K562 (cell line): ENCODE results near the gene ROPN1L. TPM values are rescaled to one million over a fixed set of nuclear protein-coding genes. Genes with fewer than 3 reads are reported as not detected.

Experiments used
- ATF2 ChIP-seq: sonication (generic); formaldehyde crosslinking; IDR thresholded peaks from 2 replicates; pipeline ENCODE4 v1.8.1; 2022; ENCODE audit warnings: missing genetic modification reagents
- GMEB1 ChIP-seq: fragments of 250-450 bp; sonication (Bioruptor Pico); IDR thresholded peaks from 2 replicates; pipeline ENCODE4 v1.4.0; 2020; ENCODE audit warnings: mild to moderate bottlenecking
- HDAC2 ChIP-seq: fragments of 450-650 bp; IDR thresholded peaks from 2 replicates; pipeline ENCODE4 v1.6.1; 2016; ENCODE audit warnings: mild to moderate bottlenecking
- MGA ChIP-seq: fragments of 450-650 bp; IDR thresholded peaks from 2 replicates; pipeline ENCODE4 v1.6.1; 2016; ENCODE audit warnings: mild to moderate bottlenecking, moderate library complexity
- MYNN ChIP-seq, 2 experiments: sonication (generic); formaldehyde crosslinking in 1 of 2; IDR thresholded peaks; 2 replicates each; pipeline versions ENCODE4 v1.5.0 to v1.6.1; 2016 to 2020; ENCODE audit warnings: antibody characterized with exemption in 1 of 2, missing genetic modification reagents in 1 of 2
- SIN3A ChIP-seq, 2 experiments: fragments of 150-350 bp in 1 of 2; IDR thresholded peaks; 2 replicates each; pipeline ENCODE4 v1.6.1; 2011 to 2016; ENCODE audit warnings: borderline replicate concordance in 2 of 2, low read depth in 2 of 2, low read length in 2 of 2, mild to moderate bottlenecking in 2 of 2, moderate library complexity in 2 of 2; ENCODE audit not compliant: control insufficient read depth in 1 of 2
- ZBTB8A ChIP-seq: fragments of 450-650 bp; IDR thresholded peaks from 2 replicates; pipeline ENCODE4 v1.6.1; 2018; ENCODE audit warnings: mild to moderate bottlenecking, moderate library complexity; ENCODE audit not compliant: partially characterized antibody
- ZNF740 ChIP-seq, 3 experiments: fragments of 200-800 bp in 1 of 3; sonication (Bioruptor generic) in 1 of 3; sonication (generic) in 1 of 3; formaldehyde crosslinking in 1 of 3; IDR thresholded peaks; 2 replicates each; pipeline versions ENCODE4 v1.6.1 to v1.8.0; 2016 to 2022; ENCODE audit warnings: mild to moderate bottlenecking in 2 of 3, missing compliant biosample characterization in 2 of 3, missing genetic modification characterization in 2 of 3, missing genetic modification reagents in 1 of 3
- ZNF79 ChIP-seq: fragments of 250-450 bp; sonication (Bioruptor Pico); IDR thresholded peaks from 2 replicates; pipeline ENCODE4 v1.4.0; 2020; ENCODE audit warnings: low read depth, mild to moderate bottlenecking, moderate library complexity
- polyA plus RNA-seq, 8 experiments: library from polyadenylated mRNA; depleted of rRNA in 4 of 8; stranded (reverse) in 5 of 8; unstranded in 3 of 8; fragments of >200 nt; fragmentation: Nextera tagmentation in 2 of 8; fragmentation: Illumina TruSeq in 1 of 8; extraction: Ambion mirVana in 2 of 8; extraction: Trizol in 1 of 8; gene quantifications; 2 replicates each; pipeline versions ENCODE4 v1.2.1 to v1.2.3, GENCODE V29; 2011 to 2014; ENCODE audit warnings: inconsistent platforms in 1 of 8, missing spikeins in 1 of 8
- total RNA-seq, 7 experiments: library from RNA; depleted of rRNA in 6 of 7; stranded (reverse); fragments of >200 nt in 6 of 7; fragmentation: Illumina TruSeq in 2 of 7; extraction: Trizol in 2 of 7; gene quantifications; 2 replicates each; pipeline versions ENCODE4 v1.2.1 to v1.2.3, GENCODE V29; 2011 to 2021; ENCODE audit warnings: low replicate concordance in 1 of 7

Gene ROPN1L
- total and polyA plus RNA-seq, 9 of the 15 experiments (the other 6 are each of a cell fraction or from before 2014, with no cell fraction given): 0.04 to 0.85 (median 0.24) TPM; not detected in 3

- TF ChIP-seq MGA (peak; percentile 98), GMEB1 (no peak), SIN3A (IDR thresholded peaks at IDR 0.05; ENCODE audit: borderline replicate concordance in 2 of 2, control insufficient read depth in 1 of 2, low read depth in 2 of 2, low read length in 2 of 2) (peak; percentile 75 to 95; a peak in 2 of 4 replicates), HDAC2 (peak; percentile 93), ZNF79 (CRISPR knock-in tag) (no peak), MYNN (IDR thresholded peaks at IDR 0.05) (peak; percentile 89; the same call in 1 of the 2 replicates), MYNN (CRISPR knock-in tag; IDR thresholded peaks at IDR 0.05) (no peak), ZBTB8A (no peak), ZNF740 (CRISPR knock-in tag; IDR thresholded peaks at IDR 0.05) (no peak), ZNF740 (tag; IDR thresholded peaks at IDR 0.05) (no peak), ATF2 (CRISPR knock-in tag) (no peak)
Observed at GRCh38 chr5:10503997-10504793, 62.5 kb downstream of the ROPN1L start (continued).
